NK-92 treated with Interleukin-12 subunit alpha and Interleukin-12 subunit beta, amount 100 ng/mL, for 24 hours (cell line): ENCODE data around the gene VMO1.
A peak's percentile ranks its signal among the peaks of the same experiment; 100 is the strongest.
"Not testable (repeated sequence)": the region's sequence is repeated elsewhere in the genome, so short reads cannot be mapped to it uniquely, and the experiment has no call there.

Experiments used
- DNase-seq: peaks from one replicate; lab custom pipeline; 2025; lab: John Stamatoyannopoulos, UW

The VMO1 gene

GRCh38 chr17:4786106-4786511 lies at the start of gene VMO1:
TSS of gene VMO1 (minus strand) at chr17:4786364. CDS start at chr17:4786352, 12 bp downstream.
- no peak for DNase-seq

- DNase-seq: no peak
Observed at GRCh38 chr17:4834681-4835020, 48.5 kb upstream of the VMO1 start.

- no peak for DNase-seq
Observed at GRCh38 chr17:4833941-4834680, 47.9 kb upstream of the VMO1 start.

GRCh38 chr17:4833178-4833940 lies 47.2 kb upstream of the VMO1 start, which contains the start of gene MINK1:
TSS of gene MINK1 (plus strand) at chr17:4833340. CDS start at chr17:4833584, 244 bp downstream.
- DNase-seq: peak; percentile 78

GRCh38 chr17:4832829-4833177 lies 46.6 kb upstream of the VMO1 start:
- DNase-seq: not testable (repeated sequence)

GRCh38 chr17:4827399-4827798 lies 41.2 kb upstream of the VMO1 start:
- no peak for DNase-seq

GRCh38 chr17:4823373-4824089 lies 37.4 kb upstream of the VMO1 start:
- no peak for DNase-seq

GRCh38 chr17:4822835-4823234 lies 36.7 kb upstream of the VMO1 start:
- no peak for DNase-seq

GRCh38 chr17:4818276-4818675 lies 32.1 kb upstream of the VMO1 start:
- no peak for DNase-seq

- no peak for DNase-seq
Observed at GRCh38 chr17:4816826-4817225, 30.7 kb upstream of the VMO1 start.

- DNase-seq: no peak
Observed at GRCh38 chr17:4815043-4815675, 29.0 kb upstream of the VMO1 start.

- DNase-seq: no peak
Observed at GRCh38 chr17:4812690-4813089, 26.5 kb upstream of the VMO1 start.

- DNase-seq: no peak
Observed at GRCh38 chr17:4811471-4811870, 25.3 kb upstream of the VMO1 start.

GRCh38 chr17:4810696-4811290 lies 24.6 kb upstream of the VMO1 start:
- no peak for DNase-seq

- no peak for DNase-seq
Observed at GRCh38 chr17:4808378-4808767, 22.2 kb upstream of the VMO1 start.

- no peak for DNase-seq
Observed at GRCh38 chr17:4807605-4808377, 21.6 kb upstream of the VMO1 start.

- peak; percentile 57 for DNase-seq
Observed at GRCh38 chr17:4806777-4807604, 20.8 kb upstream of the VMO1 start, which contains the start of gene PLD2. TSS of gene PLD2 (plus strand) at chr17:4807152. CDS start at chr17:4807773, 621 bp downstream.

- DNase-seq: no peak
Observed at GRCh38 chr17:4806456-4806776, 20.3 kb upstream of the VMO1 start.

- DNase-seq: no peak
Observed at GRCh38 chr17:4802228-4802627, 16.1 kb upstream of the VMO1 start, which contains the start of gene C17orf114. TSS of gene C17orf114 (minus strand) at chr17:4802328.
